GM19395 (cell line): ENCODE data around the gene TNF.
"Not testable (repeated sequence)": the region's sequence is repeated elsewhere in the genome, so short reads cannot be mapped to it uniquely, and the experiment has no call there.

Source experiments
- ATAC-seq: cut with Tn5 transposase; IDR thresholded peaks from one replicate; pipeline ENCODE4 v1.9.1; 2021; ENCODE audit warnings: mild to moderate bottlenecking, moderate library complexity; ENCODE audit not compliant: unreplicated experiment

TNF gene

DNA sequence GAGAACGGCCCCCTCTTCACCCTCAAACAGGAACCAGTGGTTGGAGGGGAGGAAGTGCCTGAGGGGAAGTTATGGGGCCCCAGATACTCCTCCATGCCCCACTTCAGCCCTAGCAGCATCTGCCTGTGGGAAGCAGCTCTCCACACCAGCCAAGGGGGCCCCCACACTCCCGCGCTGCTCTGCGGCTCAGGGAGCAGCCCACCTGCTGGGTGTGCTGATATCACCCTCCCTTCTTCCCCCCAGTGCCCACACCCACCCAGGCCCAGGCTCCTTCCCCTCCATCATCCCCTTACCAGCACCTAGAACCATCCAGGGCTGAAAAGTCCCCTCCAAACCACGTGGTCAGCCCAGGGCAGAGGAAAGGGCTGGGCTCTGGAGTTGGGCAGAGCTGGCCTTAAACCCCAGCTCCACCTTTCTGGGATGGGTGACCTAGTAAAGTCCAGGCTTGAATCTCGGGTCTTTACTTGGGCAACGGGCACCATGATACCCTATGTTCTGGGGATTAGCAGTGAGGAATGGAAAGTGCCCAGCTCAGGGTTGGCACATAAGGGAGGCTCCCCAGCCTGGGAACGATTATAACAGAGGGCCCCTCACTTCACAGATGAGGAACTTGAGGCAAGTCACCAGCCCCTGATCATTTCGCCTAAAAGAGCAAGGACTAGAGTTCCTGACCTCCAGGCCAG lies 11.4 kb downstream of the TNF start:
- no peak for ATAC-seq

DNA sequence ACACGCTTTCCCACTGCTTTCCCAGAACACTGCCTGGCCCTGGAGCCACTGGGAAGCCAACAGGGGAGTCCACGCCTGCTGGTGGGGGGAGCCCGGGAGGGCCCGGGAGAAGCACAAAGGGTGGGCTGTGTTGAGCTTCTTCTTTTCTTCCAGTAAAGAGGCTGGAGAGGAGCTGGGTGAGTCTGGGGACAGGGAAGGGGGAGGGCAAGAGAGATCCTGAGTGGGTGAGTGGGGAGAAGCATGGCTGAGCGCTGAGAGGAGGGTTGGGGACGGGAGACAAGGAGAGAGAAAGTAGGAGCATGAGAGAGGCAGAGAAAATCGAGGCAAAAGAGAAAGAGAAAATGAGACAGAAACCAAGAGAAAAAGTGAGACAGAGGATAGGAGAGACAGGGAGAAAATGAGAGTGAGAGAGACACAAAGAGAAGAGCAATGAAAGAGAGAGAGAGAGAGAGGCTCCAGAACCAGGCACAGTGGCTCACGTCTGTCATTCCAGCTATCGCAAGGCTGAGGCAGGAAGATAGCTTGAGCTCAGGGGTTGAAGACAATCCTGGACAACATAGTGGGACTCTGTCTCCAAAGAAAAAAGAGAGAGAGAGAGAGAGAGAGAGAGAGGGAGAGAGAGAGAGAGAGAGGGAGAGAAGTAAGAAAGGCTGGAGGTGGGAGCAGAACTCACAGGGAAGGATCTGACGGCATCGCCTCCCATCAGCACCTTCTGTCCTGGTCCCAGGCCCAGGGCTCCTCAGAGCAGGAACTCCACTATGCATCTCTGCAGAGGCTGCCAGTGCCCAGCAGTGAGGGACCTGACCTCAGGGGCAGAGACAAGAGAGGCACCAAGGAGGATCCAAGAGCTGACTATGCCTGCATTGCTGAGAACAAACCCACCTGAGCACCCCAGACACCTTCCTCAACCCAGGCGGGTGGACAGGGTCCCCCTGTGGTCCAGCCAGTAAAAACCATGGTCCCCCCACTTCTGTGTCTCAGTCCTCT lies 12.7 kb downstream of the TNF start:
- ATAC-seq = no peak

DNA sequence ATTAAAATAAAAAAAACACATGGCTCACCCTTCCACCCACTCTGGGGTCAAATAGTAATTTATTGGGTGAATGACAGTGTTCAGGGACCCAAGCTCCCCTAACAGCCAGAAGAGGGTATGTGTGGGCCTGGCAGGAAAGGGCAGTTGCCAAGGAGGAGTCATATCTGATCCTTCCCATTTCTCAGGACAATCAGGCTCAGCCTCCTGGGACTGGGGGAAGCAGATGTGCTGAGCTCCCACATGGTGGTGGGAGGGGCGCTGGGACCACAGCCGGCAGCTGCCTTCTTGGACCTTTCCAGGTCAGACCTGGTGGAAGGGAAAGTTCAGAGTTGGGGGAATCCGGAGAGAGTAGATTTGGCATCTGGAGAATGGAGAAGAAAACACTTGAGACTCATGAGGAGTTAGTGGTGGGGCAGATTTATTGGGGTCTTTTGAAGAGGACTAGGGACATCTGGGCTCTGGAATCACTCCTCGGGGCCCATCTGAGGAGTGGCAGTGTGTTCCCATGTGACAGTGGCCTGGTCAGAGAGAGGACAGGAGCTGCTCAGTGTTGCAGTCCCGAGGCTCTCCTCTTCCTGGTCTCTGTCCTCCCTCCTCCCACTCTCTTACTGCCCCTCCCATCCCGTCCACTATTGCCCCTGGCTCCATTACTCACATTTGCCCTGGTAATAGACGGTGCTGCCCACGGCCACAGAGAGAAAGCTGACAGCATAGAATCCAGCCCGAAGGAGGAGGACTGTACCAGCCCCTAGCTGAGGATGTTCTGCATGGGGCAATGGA lies 13.7 kb downstream of the TNF start:
- ATAC-seq = no peak

DNA sequence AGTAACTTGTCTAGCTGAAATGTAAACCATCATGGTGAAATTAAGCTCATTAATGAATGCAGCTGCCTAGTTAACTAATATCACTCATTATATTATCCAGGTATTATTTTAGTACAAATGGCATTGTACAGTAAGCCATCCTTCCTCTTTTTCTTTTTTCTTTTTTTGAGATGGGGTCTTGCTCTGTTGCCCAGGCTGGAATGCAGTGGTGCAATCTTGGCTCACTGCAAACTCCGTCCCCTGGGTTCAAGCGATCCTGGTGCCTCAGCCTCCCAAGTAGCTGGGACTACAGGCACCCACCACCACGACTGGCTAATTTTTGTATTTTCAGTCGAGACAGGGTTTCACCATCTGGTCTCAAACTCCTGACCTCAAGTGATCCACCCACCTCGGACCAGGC lies 15.3 kb downstream of the TNF start:
- ATAC-seq = not testable (repeated sequence)

DNA sequence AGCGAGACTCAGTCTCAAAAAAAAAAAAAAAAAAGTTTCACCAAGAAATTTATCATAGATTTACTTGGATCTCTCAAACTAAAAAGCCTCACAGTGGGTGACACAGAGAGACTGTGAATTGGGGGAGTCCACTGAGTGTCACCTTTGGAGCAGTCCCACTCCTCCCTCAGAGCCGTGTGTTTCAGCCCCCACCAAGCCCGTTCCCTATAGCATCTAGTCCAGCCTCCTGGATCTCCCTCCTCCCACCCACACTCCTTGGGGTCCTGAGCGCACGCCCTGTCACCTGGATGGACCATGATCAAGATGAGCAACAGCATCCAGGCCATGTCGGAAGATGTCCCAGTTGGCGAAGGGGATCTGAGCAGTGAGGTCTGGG lies 17.0 kb downstream of the TNF start:
- ATAC-seq = peak; percentile 37

DNA sequence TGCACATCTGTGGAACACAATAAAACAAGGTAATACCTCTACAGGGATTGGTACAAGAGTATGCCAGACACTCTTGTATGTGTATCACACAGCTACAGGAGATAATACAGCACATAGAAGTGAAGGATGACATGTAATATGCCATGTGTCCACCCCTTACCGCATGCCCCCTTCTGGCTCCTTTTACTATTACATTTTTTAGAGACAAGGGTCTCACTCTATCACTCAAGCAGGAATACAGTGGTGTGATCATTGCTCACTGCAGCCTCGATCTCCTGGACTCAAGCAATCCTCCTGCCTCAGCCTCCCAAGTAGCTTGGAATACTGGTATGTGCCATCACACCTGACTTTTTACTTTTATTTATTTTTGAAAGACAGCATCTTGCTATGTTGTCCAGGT lies 21.6 kb downstream of the TNF start:
- ATAC-seq = no peak

DNA sequence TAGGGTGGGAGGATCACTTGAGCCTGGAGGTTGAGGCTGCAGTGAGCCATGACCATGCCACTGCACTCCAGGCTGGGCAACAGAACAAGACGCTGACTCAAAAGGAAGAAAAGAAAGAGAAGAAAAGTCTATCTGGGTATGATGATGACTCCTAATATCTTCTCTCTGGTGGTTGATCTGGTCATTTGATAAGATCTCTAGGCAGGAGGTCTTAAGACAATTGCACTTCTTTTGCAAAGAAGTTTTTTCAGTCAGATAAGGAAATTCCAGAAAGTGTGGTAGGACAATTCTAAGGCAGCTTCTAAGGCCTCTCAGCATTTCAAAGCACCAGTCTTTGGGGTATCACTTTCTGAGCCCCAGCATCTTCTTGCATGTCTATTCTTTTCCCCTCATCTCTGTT lies 32.0 kb downstream of the TNF start:
- no peak for ATAC-seq

DNA sequence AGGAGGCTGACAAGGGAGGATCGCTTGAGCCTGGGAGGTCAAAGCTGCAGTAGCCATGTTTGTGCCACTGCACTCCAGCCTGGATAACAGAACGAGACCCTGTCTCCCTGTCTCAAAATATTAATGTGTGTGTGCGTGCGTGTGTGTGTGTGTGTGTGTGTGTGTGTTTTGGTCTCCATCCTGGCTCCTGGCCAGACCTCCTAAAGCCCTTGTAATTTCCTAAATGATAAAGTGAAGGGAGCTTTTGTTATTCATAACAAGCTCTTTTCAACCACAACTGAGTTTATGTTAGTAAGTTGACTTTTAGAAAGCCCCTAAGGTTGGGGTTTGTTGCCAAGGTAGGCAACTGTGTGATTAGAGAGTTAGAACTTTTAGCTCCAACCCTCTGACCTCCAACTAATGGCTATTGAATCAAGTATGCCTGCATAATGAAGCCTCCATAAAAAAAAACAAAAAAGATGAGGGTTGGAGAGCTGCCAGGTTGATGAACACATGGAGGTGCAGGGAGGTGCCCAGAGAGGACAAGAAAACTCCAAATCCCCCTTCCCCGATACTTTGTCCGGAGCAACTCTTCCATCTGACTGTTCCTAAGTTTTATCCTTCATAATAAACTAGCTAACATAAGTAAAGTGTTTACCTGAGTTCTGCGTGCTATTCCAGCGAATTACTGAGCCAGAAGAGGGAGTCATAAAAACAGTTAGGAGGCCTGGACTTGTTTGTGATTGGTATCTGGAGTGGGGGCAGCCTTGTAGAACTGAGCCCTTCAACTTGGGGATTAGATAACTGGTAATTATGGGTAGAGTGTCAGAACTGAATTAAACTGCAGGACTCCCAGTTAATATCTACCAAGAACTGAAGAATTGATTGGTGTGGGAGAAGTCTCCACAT lies 34.4 kb downstream of the TNF start:
- ATAC-seq = no peak

DNA sequence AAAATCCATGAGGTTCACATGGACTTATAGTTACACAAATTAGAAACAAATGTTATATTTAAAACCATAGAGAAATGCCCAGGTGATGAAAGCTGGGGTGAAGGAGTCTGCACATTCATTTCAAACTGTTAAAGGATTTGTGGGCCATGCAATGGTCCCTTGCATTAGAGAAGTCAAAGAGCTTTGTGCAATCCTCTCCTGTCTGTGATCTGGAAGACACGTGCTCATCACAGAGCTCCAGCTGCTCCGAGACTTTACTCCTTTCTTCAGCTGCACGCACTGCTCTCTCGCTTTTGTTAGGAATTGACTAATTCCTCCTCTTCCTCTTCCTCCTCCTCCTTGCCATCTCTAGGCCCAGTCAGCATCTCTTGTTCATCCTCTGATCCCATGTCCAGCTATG lies 35.6 kb downstream of the TNF start:
- no peak for ATAC-seq

DNA sequence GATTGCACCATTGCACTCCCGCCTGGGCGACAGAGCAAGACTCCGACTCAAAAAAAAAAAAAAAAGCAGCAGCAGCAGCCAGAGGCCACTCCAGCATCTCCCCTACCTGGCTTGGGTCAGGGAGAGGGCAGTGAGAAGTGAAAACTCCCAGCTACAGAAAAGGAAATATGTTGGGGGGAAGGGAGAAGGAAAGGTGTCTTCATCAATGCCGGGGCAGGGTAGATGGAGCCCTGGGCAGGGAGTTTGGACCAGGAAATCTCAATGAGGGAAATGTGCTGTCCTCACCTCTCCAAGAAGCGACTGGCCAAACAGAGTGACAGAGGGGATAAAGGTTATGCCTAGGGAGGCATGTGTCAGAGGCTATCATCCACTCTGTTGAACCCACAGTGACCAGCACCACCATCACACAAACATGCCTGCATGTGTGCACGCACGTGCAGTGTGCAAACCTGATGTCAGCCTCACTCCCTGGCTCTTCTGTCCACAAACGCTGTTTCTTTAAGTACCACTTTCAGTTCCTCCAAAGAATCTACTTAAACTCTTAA lies 38.8 kb downstream of the TNF start:
- ATAC-seq = no peak

DNA sequence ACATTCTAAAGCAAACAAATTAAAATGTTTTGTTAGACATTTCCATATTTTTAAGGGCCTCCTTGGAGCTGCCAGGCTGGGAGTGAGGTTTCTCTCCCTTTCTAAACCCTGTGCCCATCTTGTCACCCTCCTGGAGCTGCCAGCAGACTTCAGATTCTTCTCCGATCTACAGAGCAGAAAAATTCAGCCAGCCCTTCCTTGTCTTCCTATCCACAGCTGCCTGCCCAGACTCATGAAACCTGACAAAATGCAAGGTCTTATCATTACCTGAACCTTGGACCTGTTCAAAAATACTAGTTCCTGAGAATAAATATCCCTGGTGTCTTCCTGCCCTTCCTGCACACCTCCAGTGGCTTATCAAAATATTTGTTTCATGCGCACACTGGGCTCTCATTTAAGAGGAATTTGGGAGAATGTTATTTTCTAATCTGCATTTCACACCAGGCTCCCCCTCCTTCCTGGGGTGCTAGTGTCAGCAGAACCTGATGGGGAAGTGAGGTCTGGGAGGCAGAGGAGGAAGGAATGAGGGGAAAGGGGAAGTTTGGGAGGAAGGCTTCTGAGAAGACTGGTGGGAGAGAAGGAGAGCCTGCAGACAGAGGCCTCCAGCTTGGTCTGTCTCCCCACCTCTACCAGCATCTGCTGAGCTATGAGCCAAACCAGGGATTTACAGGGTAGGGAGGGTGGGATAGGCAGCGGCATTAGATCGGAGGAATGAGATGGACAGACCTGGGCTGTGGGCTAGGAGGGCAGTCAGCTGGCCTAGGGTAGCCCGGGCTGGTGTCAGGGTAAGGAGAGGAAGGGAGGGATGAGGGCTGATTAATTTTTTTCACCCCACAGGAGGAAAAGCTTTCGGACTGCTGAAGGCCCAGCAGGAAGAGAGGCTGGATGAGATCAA lies 39.6 kb downstream of the TNF start, which contains the start of gene AIF1:
Gene AIF1, plus strand, starts transcription at position 551 of the 895 bp plus-strand sequence. Its CDS starts 96 bp downstream, at position 647.
- no peak for ATAC-seq

DNA sequence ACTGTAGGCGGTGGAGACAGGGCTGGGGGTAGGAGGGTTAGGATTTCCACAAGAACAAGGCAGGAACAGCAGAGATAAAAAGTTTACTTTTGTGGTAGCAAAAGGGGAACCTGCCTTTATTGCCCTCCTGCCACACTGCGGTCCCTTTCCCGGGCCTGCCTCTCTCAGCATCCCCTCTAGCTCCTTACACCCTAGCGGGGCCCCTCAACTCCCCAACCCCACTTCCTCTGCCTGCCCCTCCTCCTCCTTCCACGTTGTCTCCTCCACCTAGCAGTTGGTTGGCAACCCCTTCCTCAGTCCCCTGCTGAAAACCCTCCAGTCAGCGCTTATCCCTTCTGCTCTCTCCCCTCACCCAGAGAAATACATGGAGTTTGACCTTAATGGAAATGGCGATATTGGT lies 40.4 kb downstream of the TNF start:
- ATAC-seq = no peak

DNA sequence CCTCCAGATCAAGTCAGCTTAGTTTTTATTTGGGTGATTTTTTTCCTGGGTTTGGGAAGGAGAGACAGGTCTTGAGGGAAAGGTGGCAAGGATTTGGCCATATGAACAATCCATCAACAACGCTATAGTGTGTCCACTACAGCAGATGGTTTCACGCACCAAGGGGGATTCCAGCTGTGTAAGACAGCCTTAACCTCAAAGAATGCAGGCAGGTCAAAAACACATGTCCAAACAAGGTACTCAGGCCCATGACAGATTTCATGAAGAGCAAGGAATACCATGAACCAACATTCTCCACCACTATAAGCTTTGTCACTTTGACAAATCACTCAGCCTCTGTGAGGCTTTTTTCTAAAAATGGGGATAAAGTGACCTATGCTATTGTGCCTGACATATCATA lies 41.6 kb downstream of the TNF start:
- ATAC-seq = no peak

DNA sequence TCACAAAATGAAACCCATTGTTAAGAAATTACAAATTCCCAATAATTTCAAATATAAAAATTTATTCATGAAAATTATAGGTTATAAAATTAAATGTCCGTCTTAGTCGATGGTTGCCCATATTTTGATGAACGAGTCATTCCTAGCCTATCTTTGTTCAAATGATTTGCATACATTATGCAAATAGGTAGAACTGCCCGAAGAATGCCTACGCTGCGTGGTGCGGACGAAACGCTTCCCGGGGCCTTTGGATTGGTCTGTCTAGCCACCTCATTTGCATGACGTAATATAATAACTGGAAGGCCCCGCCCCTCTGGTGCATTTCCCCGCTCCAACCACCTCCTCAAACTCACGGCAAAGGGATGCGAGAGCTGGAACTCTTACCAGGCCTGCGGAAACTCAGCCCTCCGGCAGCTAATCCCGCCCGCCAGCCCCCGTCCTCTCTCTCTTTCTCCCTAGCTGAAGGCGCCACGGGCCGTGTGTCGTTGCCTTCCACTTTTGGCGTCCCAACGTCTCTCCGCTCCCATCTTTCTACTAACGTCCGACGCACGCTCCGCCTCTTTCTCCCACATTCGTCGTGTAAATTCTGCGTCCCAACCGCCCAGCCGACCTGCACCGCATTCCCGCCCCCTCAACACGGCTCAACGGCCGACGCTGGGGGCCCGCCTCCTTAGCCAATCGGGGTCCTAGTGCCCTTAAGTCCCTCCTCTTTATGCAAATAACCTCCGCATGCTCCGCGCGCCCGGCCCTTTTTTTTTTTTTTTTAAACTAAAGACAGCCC lies 44.6 kb downstream of the TNF start:
- peak; percentile 73 for ATAC-seq

DNA sequence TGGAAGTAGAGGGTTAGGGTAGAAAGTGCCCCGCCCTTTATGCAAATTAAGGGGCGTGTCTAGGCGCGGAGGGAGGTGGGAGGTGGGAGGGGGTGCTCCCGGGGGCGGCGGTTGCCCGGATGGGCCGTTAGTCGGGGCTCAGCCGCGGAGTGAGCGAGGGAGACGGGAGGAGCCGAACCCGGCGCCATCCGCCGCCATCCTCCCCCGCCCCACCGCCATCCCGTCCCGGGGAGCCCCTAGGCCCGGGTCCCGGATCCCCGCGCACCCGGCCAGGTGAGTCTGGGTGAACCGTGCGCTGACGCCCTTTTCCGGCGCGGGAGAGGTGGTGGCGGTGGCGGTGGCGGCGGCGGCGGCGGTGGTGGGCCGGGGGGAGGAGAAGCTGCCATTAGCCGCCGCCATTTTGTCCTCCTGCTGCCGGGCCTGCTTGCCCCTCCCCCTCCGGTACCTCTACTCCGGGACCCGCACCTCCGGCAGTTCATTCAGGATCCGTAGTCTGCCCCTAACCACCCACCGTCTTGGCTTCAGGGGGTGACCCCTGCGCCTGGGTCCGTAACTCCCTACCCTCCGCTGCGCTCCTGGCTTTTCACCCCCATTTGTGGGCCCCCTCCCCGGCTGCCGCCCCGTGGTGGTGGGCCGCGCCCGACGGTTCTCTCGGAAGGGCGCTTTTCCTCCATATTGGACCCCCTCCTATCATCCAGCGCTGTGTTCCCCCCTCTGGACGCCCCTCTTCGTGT lies 45.4 kb downstream of the TNF start, which contains the start of gene PRRC2A:
Gene PRRC2A, plus strand, starts transcription at position 130 of the 734 bp plus-strand sequence. CDS start 2,075 bp downstream, outside the sequence.
- ATAC-seq = peak; percentile 34

DNA sequence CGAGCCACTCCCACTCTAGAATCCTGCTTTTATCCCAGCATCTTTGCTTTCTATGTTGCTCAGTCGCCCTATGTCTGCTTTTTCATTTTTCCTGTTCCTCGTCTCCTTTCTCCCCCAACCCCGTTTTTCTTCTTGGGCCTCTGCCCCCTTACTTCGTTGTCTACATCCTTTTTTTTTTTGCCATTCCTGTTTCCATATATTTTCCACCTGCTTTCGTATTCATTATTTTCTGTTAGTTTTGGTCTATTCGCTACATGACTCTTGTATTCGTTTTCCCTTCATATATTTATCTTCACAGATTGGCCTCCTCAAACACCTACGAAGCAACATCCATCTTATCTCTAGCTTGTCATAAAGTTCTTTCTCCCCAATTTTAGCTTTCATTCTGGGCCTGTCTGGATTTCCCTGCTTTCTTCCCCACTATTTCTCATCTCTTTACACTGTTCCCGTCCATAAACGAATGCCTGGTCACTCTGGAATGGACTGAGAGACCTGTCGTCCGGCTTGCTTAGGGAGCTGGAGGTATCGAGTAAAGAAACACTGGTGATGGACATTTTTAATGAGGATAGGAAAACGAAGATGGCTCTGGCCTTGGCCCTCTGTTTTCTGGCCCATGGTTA lies 46.1 kb downstream of the TNF start:
- no peak for ATAC-seq

DNA sequence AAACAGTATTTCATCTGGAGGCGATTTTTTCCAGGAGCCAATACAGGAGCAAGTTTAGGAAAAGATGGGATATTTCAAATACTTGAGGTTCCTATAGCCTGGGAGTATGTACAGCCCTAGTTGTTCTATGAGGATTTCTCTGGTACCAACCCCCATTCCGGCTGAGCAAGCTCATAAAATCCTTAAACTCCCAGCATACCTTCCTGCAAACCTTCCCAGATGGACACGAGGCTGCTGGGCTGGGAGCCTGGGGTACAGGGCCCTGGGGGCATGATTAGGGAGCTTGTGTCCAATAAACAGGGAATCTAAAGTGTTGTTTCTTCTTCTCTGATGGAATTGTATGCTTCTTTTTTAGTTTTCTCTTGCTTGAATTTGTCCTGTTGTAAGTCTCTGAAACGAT lies 46.6 kb downstream of the TNF start:
- ATAC-seq = no peak
